Loucy (cell line): Measurements from ENCODE around the gene FGF9.

Experiments used
- H2AFZ ChIP-seq: fragments of 200-600 bp; sonication (generic); 2 replicates; pipeline ENCODE4 v1.6.0; 2016; ENCODE audit warnings: antibody characterized with exemption, mild to moderate bottlenecking, low read length, moderate library complexity
- H3F3A ChIP-seq: fragments of 200-600 bp; 2 replicates; pipeline ENCODE4 v1.6.0; 2016; ENCODE audit warnings: antibody characterized with exemption, low read depth, mild to moderate bottlenecking
- H3K27me3 ChIP-seq: fragments of 200-600 bp; sonication (generic); 2 replicates; pipeline ENCODE4 v1.6.1; 2014; ENCODE audit warnings: low read length, mild to moderate bottlenecking; ENCODE audit not compliant: insufficient read depth, poor library complexity, severe bottlenecking
- H3K36me3 ChIP-seq: fragments of 200-600 bp; sonication (generic); 2 replicates; pipeline ENCODE4 v1.6.1; 2016; ENCODE audit warnings: low read length; ENCODE audit not compliant: insufficient read depth
- H3K4me1 ChIP-seq: fragments of 200-600 bp; sonication (generic); 2 replicates; pipeline ENCODE4 v1.5.1; 2014; ENCODE audit warnings: low read length, mild to moderate bottlenecking; ENCODE audit not compliant: insufficient read depth, poor library complexity, severe bottlenecking
- H3K4me2 ChIP-seq: fragments of 200-600 bp; sonication (generic); 2 replicates; pipeline ENCODE4 v1.6.0; 2014; ENCODE audit warnings: antibody characterized with exemption, low read length, low read depth, mild to moderate bottlenecking; ENCODE audit not compliant: poor library complexity, severe bottlenecking
- H3K4me3 ChIP-seq: fragments of 200-600 bp; sonication (generic); 2 replicates; pipeline ENCODE4 v1.5.1; 2014; ENCODE audit warnings: low read length, mild to moderate bottlenecking, mixed read lengths; ENCODE audit not compliant: poor library complexity, severe bottlenecking
- H3K79me2 ChIP-seq: fragments of 200-600 bp; sonication (generic); 2 replicates; pipeline ENCODE4 v1.6.1; 2014; ENCODE audit warnings: low read length; ENCODE audit not compliant: insufficient read depth
- H3K9ac ChIP-seq: fragments of 200-600 bp; sonication (generic); 2 replicates; pipeline ENCODE4 v1.6.0; 2014; ENCODE audit warnings: mild to moderate bottlenecking, low read depth, low read length, moderate library complexity; ENCODE audit not compliant: poor library complexity, severe bottlenecking
- H3K9me2 ChIP-seq: fragments of 200-600 bp; sonication (generic); replicated peaks from 2 replicates; pipeline ENCODE4 v1.6.1; 2016; ENCODE audit warnings: low read depth, low read length, mixed read lengths
- H3K9me3 ChIP-seq: fragments of 200-600 bp; sonication (generic); 2 replicates; pipeline ENCODE4 v1.6.1; 2014; ENCODE audit warnings: mild to moderate bottlenecking, antibody characterized with exemption, low read length, low read depth; ENCODE audit not compliant: insufficient read depth
- H4K20me1 ChIP-seq: fragments of 200-600 bp; sonication (generic); 2 replicates; pipeline ENCODE4 v1.6.0; 2014; ENCODE audit warnings: antibody characterized with exemption, low read length, mild to moderate bottlenecking; ENCODE audit not compliant: insufficient read depth, poor library complexity, severe bottlenecking
- EZH2phosphoT487 ChIP-seq: fragments of 200-600 bp; IDR thresholded peaks from 2 replicates; pipeline ENCODE4 v1.6.1; 2018; ENCODE audit warnings: antibody characterized with exemption, mild to moderate bottlenecking, moderate library complexity, borderline replicate concordance
- TF ChIP-seq, protein P1 (sequence below): fragments of 200-600 bp; sonication (generic); conservative IDR thresholded peaks from 2 replicates; pipeline ENCODE4 v1.5.1; 2014; ENCODE audit warnings: mild to moderate bottlenecking, antibody characterized with exemption, low read length

Gene FGF9

DNA sequence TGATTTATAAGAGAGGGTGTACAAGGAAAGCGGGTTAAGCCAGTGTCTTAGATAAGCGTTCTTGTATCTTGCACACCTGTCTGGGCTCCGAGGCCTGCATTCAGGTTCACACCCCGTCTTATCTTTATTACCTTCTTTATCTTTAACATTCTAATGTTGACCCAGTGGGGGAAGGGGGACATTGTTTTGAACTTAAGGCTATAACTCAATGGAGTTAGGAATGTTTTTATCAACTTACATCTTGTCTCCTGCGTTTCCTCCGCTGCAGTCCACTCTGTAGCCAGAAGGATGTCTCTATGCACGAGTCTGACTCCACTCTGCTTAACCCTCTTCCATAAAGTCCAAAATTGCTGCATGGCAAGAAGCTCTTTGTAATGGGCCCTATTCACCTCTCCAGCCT lies 71.2 kb downstream of the FGF9 start:
- Histone ChIP-seq H3K79me2 (no peaks in the 10 kb centered on the region), H3K4me3 (no peak overlapping the region), H3K9ac (no peak overlapping the region), H3K4me2 (no peak overlapping the region), H3K36me3 (no peaks in the 10 kb centered on the region), H3K27me3 (no peaks in the 10 kb centered on the region), H3F3A (no peaks in the 10 kb centered on the region), H3K9me3 (no peaks in the 10 kb centered on the region), H3K4me1 (no peaks in the 10 kb centered on the region), H4K20me1 (no peaks in the 10 kb centered on the region), H2AFZ (no peak overlapping the region), H3K9me2 (no peaks in the 10 kb centered on the region)
- TF ChIP-seq, protein P1, sequence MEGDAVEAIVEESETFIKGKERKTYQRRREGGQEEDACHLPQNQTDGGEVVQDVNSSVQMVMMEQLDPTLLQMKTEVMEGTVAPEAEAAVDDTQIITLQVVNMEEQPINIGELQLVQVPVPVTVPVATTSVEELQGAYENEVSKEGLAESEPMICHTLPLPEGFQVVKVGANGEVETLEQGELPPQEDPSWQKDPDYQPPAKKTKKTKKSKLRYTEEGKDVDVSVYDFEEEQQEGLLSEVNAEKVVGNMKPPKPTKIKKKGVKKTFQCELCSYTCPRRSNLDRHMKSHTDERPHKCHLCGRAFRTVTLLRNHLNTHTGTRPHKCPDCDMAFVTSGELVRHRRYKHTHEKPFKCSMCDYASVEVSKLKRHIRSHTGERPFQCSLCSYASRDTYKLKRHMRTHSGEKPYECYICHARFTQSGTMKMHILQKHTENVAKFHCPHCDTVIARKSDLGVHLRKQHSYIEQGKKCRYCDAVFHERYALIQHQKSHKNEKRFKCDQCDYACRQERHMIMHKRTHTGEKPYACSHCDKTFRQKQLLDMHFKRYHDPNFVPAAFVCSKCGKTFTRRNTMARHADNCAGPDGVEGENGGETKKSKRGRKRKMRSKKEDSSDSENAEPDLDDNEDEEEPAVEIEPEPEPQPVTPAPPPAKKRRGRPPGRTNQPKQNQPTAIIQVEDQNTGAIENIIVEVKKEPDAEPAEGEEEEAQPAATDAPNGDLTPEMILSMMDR: no peak
- no peak for TF ChIP-seq EZH2phosphoT487

DNA sequence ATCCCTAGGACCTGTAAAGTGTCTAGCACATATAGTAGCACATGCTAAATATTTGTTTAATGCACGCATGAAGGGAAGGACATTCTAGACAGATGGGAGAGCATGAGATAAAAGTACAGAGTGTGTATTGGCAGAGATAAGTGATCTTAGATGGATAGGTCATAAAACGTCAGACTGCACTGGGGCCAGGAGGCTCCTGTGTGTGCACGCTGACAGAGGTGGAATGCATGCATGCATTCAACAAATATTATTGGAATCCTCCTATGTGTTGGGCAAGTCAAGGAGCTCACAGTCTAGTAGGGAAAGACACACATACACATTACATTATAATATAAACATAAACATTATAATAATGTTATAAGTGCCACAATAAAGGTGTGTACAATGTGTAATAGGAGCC lies 73.3 kb downstream of the FGF9 start:
- no peaks in the 10 kb centered on the region for H3K36me3 ChIP-seq
- no peak overlapping the region for H3K4me3 ChIP-seq
- no peaks in the 10 kb centered on the region for H3K9me2 ChIP-seq
- H2AFZ ChIP-seq: no peak overlapping the region
- no peak overlapping the region for H3K4me2 ChIP-seq
- TF ChIP-seq, protein P1: no peak
- no peak for TF ChIP-seq EZH2phosphoT487
- H3K27me3 ChIP-seq: no peaks in the 10 kb centered on the region
- H4K20me1 ChIP-seq: no peaks in the 10 kb centered on the region
- H3K9ac ChIP-seq: no peak overlapping the region
- H3K9me3 ChIP-seq: no peaks in the 10 kb centered on the region
- no peaks in the 10 kb centered on the region for H3F3A ChIP-seq
- no peaks in the 10 kb centered on the region for H3K4me1 ChIP-seq
- H3K79me2 ChIP-seq: no peaks in the 10 kb centered on the region

DNA sequence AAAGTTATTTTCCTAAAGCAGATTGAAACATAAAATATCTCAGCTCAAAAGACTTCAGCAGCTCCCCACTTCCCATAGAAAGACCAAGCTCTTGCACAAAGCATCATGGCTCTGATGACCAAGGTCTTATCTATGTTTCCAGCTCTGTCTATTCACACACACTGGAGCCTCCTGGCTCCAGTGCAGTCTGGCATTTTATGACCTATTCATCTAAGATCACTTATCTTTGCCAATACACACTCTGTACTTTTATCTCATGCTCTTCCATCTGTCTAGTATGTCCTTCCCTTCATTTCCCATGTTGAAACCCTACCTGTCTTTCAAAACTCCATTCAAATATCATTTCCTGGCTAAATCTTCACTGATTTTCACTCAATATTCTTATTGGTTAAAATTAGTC lies 74.4 kb downstream of the FGF9 start:
- H3K27me3 ChIP-seq: no peaks in the 10 kb centered on the region

More for the DNA sequence above, 74.4 kb downstream of the FGF9 start:
- Histone ChIP-seq H3K9ac (no peak overlapping the region), H4K20me1 (no peaks in the 10 kb centered on the region), H3K4me2 (no peak overlapping the region), H3K4me1 (no peaks in the 10 kb centered on the region), H2AFZ (no peak overlapping the region), H3K4me3 (no peak overlapping the region), H3K79me2 (no peaks in the 10 kb centered on the region), H3F3A (no peaks in the 10 kb centered on the region), H3K36me3 (no peaks in the 10 kb centered on the region), H3K9me2 (no peaks in the 10 kb centered on the region), H3K9me3 (no peaks in the 10 kb centered on the region)
- TF ChIP-seq, protein P1: no peak
- TF ChIP-seq EZH2phosphoT487: no peak
